Stimulated activated CD4-positive, alpha-beta T cell treated with anti-CD3 and anti-CD28 coated beads, Interleukin-15, amount 100 ng/mL, for 1 hour (primary cell): ENCODE results near the gene TCF15.
"Not testable (repeated sequence)": the region's sequence is repeated elsewhere in the genome, so short reads cannot be mapped to it uniquely, and the experiment has no call there.

ENCODE experiments used
- DNase-seq, 2 donors: peaks; one replicate each; pipeline ENCODE4 v3.0.0-alpha.2; 2020; ENCODE audit warnings: low read depth in 1 of 2, low spot score in 1 of 2

The TCF15 gene

GRCh38 chr20:584161-584970 lies 25.7 kb downstream of the TCF15 start:
- DNase-seq = no peak

GRCh38 chr20:582204-582603 lies 27.9 kb downstream of the TCF15 start:
- no peak for DNase-seq

DNA sequence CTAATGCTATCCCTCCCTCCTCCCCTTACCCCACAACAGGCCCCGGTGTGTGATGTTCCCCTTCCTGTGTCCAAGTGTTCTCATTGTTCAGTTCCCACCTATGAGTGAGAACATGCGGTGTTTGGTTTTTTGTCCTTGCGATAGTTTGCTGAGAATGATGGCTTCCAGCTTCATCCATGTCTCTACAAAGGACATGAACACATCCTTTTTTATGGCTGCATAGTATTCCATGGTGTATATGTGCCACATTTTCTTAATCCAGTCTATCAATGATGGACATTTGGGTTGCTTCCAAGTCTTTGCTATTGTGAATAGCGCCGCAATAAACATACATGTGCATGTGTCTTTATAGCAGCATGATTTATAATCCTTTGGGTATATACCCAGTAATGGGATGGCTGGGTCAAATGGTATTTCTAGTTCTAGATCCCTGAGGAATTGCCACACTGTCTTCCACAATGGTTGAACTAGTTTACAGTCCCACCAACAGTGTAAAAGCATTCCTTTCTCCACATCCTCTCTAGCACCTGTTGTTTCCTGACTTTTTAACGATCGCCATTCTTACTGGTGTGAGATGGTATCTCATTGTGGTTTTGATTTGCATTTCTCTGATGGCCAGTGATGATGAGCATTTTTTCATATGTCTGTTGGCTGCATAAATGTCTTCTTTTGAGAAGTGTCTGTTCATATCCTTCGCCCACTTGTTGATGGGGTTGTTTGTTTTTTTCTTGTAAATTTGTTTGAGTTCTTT lies 31.0 kb downstream of the TCF15 start:
- not testable (repeated sequence) for DNase-seq

DNA sequence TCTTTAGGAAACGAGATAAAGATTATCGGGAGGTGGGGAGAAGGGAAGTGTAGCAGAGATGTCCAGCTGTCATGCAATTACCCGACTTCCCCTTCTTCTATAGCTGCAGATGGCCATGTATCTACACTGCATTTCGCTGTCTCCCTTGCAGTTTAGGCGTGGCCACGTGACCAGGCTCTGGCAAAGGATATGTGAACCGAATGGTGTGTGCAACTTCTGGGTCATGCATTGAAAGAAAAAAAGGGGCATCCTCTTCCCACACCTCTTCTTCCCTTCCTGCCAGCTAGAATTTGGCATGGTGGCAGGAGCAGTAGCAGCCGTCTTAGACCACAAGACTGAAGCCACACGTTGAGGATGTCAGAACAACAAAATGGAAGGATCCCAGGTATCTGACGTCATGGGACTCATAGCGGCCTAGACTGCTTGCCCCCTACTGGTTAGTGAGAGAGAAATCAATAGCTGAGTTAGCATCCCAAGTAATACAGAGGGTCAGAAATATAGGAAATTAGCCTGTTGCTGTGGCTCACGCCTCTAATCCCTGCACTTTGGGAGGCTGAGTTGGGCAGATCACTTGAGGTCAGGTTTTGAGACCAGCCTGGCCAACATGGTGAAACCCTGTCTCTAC lies 32.8 kb downstream of the TCF15 start:
- DNase-seq = no peak

GRCh38 chr20:576156-576555 lies 34.0 kb downstream of the TCF15 start:
- DNase-seq = no peak

- no peak for DNase-seq
These were observed 34.9 kb downstream of the TCF15 start for GRCh38 chr20:575230-575629.

DNA sequence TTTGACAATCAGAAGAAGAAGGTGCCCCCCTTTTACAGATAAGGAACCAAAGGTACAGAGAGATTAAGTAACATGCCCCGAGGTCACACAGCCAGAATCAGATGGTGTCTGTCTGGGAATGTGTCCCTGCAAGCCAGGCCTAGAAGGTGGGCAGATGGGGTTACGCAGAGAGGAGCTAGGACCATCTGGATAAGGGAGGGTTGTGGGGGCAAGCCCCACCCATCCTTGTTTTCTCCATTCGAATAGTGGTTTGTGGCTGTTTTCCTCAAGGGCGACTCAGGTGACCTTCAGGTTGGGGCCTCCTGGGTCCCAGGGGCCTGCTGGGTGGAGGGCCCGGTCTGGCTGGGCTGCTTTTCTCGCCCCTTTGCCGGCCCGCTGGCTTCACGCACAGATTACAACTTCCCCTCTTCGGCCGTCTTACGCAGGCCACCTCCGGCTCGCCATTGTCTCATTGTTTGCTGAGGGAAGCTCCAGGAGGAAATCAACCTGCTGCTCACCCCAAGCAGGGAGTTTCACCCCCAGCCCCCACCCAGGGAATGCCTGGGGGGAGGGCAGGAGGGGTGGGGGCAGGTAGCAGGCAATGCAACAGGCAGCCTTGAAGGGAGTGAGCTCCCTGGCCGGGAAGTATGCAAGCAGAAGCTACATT lies 35.7 kb downstream of the TCF15 start:
- DNase-seq = no peak

DNA sequence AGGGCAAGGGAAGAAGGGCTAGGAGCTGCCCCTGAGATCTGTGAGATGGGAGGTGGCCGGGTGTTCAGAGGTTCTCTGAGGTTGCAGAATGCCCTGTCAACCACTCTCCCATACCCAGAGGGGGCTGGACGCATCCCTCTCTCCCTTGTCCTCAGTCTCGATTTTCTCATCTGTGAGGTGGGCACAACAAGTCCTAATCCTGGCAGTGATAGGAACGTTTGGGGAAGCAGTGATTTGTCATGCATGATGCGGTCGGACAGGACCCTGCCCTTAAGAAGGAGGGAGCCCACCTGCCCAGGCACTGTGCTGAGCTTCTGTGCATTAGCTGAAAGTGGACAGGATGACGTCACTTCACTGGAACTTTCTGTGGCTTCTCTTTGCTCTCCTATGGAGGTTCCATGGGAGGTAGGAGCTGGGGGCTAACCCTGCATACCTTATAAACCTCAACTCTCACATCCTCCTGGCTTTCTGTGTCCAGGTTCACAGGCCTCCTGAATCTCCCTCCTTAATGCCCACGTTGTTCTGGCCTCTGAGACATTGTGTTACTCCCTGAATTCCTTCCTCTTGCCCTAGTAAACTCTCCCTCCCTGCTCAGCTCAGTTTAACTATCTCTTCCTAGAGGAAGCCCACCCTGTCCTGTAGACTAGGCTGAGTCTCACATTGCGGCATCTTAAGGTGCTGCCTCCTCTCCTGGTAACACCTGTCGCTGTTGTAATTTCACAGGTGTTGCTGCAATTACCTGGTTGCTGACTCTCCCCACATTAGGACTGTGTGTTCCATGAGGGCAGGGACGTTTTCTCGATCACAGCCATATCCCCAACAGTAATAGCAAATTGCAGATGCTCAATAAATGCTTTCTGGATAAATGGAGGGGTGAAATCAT lies 36.5 kb downstream of the TCF15 start:
- no peak for DNase-seq

GRCh38 chr20:572727-573126 lies 37.4 kb downstream of the TCF15 start:
- no peak for DNase-seq

DNA sequence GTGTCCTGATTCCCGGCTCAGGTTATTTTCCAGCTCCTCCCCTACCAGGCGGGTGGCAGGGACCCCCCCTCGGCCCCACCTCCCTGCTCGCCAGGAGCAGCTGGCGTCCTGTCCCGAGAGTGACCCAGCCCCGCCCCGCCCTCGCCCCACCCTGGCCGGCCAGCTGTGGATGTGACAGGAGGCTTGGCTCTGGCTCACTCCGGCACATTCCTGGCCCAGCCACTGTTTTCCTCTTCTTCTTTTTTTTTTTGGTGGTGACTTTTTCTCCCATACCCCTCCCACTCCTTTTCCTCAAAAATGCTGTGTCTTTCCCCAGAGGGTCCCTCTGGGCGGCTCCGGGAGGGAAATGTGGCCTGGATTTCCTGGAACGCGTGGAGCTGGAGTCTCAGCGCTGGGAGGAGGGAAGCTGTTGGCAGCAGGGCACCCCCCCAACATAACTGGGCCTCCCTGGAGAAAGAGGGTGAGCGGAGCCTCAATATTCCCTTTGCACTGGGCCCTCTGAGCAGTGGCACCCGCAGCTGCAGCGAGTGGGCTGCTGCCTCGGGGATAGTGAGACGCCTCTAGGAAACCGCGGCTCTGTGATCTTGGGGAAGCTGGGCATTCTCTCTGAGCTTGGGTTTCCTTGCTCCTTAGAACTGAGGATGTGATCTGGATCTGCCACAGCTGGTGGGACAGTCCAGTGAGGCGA lies 38.2 kb downstream of the TCF15 start:
- no peak for DNase-seq

- no peak for DNase-seq
These were observed 41.3 kb downstream of the TCF15 start for GRCh38 chr20:568673-569415.

GRCh38 chr20:568097-568652 lies 41.9 kb downstream of the TCF15 start:
- DNase-seq = no peak

DNA sequence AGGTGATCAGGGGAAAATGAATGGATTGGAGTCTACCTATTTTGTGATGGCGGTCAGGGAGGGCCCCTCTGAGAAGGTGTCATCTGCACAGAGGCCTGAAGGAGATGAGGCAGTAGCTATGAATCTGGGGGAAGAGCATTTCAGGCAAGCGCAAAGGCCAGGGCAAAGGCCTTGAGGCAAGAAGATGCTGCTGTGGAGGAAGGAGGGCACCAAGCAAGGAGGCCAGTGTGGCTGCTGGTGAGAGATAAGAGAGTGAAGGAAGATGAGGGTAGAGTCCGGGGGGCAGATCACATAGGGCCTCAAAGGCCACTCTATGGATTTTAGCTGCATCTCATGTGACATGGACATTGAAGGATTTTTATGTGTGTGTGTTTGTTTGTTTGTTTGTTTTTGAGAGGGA lies 45.9 kb downstream of the TCF15 start:
- DNase-seq = no peak

DNA sequence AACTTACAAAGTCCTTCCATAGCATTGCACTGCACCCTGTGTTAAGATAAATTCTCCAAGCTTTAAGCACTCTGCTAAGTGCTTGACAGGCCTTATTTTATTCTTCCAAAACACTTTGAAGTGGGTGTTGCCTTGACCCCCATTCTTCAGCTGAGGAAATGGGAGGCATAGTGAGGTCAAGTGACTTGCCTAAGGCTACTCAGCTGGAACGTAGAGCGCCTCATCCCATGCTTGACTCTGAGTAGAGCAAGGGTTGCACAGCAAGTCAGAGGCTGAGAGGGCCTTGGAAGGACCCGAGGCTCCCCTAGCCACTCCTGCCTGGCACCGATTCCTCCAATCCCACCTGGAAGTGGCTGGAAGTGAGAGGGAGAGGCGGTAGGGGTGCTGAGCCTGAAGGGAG lies 46.9 kb downstream of the TCF15 start:
- no peak for DNase-seq

GRCh38 chr20:562232-562897 lies 47.7 kb downstream of the TCF15 start:
- no peak for DNase-seq

DNA sequence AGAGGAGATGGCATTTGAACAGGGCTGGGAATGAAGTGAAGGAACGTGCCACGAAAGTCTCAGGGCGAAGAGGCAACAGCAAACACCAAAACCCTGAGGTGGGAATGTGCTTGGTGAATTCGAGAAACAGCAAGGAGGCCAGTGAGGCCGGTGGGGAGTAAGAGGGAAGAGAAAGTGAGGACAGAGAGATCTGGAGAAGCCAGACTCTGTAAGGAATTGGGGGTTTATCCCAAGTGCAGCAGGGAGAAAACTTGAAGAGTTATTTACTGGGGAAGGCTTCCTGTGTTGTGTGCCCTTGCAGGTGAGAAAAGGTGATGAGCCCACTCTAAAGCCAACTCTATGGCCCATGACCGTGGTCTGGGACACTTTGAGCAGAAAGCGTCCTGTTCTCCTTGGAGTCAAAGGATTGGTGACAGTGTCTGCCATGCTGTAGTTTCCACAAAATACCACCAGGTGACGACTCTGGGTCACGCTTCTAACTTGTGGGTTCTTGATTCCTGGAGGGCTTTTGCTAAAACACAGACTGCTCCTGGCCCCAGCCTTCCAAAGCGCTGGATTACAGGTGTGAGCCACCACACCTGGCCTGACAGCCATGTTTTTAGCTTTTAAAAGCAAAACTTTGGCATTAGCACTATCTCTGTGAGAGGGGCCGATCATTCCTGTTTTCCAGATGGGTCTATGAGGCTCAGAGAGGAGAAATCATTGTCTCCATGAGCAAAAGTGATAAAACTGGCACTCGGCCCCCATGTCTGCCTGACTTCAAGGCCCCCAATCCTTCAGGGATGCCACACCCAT lies 48.5 kb downstream of the TCF15 start:
- DNase-seq = peak in 1 of 2 donors; percentile 3

DNA sequence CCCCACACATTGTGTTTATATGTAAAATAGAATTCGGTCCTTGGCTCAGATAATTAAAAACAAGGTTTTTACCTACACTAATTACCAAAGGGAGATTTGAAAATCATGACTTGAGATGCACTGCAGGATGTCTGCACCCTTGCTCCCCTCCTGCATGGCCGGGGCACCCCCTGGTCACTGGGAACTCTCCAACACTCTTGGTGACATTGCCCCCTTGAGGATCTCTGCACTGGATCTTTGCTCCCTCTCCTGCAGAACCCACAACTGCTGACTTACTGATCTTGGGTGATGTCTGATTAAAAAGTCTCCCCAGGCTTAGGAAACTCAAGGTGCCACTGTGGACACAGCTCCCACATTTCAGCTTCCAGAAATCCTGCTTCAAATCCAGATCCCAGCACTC lies 49.4 kb downstream of the TCF15 start:
- DNase-seq = no peak

GRCh38 chr20:558117-558516 lies 52.0 kb downstream of the TCF15 start:
- no peak for DNase-seq
